ENCODE results near the gene SERPINA6.
"Not testable (repeated sequence)": the region's sequence is repeated elsewhere in the genome, so short reads cannot be mapped to it uniquely, and the experiment has no call there.

SERPINA6 gene

GRCh38 chr14:94322648-94323570 is at the start of gene SERPINA6:
Gene SERPINA6 (minus strand): TSS chr14:94323336. CDS start chr14:94314648, 8,688 bp downstream.
- DNase-seq (ENCODE audit: low read depth, low spot score) = peak; percentile 35

GRCh38 chr14:94372021-94372605 is 49.0 kb upstream of the SERPINA6 start:
- no peak for DNase-seq (ENCODE audit: low read depth, low spot score)

- no peak for DNase-seq (ENCODE audit: low read depth, low spot score)
Observed at GRCh38 chr14:94370524-94370910, 47.4 kb upstream of the SERPINA6 start.

GRCh38 chr14:94369766-94370523 is 46.8 kb upstream of the SERPINA6 start:
- DNase-seq (ENCODE audit: low read depth, low spot score) = not testable (repeated sequence)

GRCh38 chr14:94368956-94369355 is 45.8 kb upstream of the SERPINA6 start:
- DNase-seq (ENCODE audit: low read depth, low spot score) = no peak

GRCh38 chr14:94368243-94368590 is 45.1 kb upstream of the SERPINA6 start:
- DNase-seq (ENCODE audit: low read depth, low spot score) = no peak

- DNase-seq (ENCODE audit: low read depth, low spot score) = no peak
Observed at GRCh38 chr14:94367347-94368242, 44.5 kb upstream of the SERPINA6 start.

- no peak for DNase-seq (ENCODE audit: low read depth, low spot score)
Observed at GRCh38 chr14:94366146-94366915, 43.2 kb upstream of the SERPINA6 start, which contains the start of gene SERPINA2. Gene SERPINA2 (minus strand): TSS chr14:94366698.

- no peak for DNase-seq (ENCODE audit: low read depth, low spot score)
Observed at GRCh38 chr14:94365624-94366023, 42.5 kb upstream of the SERPINA6 start.

- DNase-seq (ENCODE audit: low read depth, low spot score) = no peak
Observed at GRCh38 chr14:94364964-94365363, 41.8 kb upstream of the SERPINA6 start.

GRCh38 chr14:94364037-94364436 is 40.9 kb upstream of the SERPINA6 start:
- no peak for DNase-seq (ENCODE audit: low read depth, low spot score)

GRCh38 chr14:94363151-94363624 is 40.1 kb upstream of the SERPINA6 start:
- DNase-seq (ENCODE audit: low read depth, low spot score) = no peak

- no peak for DNase-seq (ENCODE audit: low read depth, low spot score)
Observed at GRCh38 chr14:94362614-94363133, 39.5 kb upstream of the SERPINA6 start.

- DNase-seq (ENCODE audit: low read depth, low spot score) = no peak
Observed at GRCh38 chr14:94361682-94362081, 38.5 kb upstream of the SERPINA6 start.

GRCh38 chr14:94360945-94361565 is 37.9 kb upstream of the SERPINA6 start:
- no peak for DNase-seq (ENCODE audit: low read depth, low spot score)

- no peak for DNase-seq (ENCODE audit: low read depth, low spot score)
Observed at GRCh38 chr14:94357166-94357565, 34.0 kb upstream of the SERPINA6 start.

- no peak for DNase-seq (ENCODE audit: low read depth, low spot score)
Observed at GRCh38 chr14:94356379-94357056, 33.4 kb upstream of the SERPINA6 start.

GRCh38 chr14:94355191-94355794 is 32.2 kb upstream of the SERPINA6 start:
- peak; percentile 62 for DNase-seq (ENCODE audit: low read depth, low spot score)

Data from smooth muscle cell of the brain vasculature (primary cell).